HepG2 (cell line): ENCODE data around the gene RGP1. TPM values are rescaled to one million over a fixed set of nuclear protein-coding genes. Genes with fewer than 3 reads are reported as not detected.

ENCODE experiments used
- AGO1 ChIP-seq: fragments of 200-400 bp; formaldehyde crosslinking; IDR thresholded peaks from 2 replicates; pipeline ENCODE4 v1.6.1; 2017; ENCODE audit warnings: mild to moderate bottlenecking, low read depth, low read length, moderate library complexity; ENCODE audit not compliant: poor library complexity, severe bottlenecking
- BORCS8-MEF2B ChIP-seq: sonication (generic); formaldehyde crosslinking; IDR thresholded peaks from 2 replicates; pipeline ENCODE4 v1.8.0; 2022; ENCODE audit warnings: mild to moderate bottlenecking, missing genetic modification reagents
- HMG20B ChIP-seq: conservative IDR thresholded peaks from 2 replicates; pipeline ENCODE4 v1.6.1; 2016; ENCODE audit warnings: missing genetic modification reagents, missing compliant biosample characterization
- HNRNPUL1 ChIP-seq: fragments of 200-400 bp; formaldehyde crosslinking; IDR thresholded peaks from 2 replicates; pipeline ENCODE4 v1.6.1; 2017; ENCODE audit warnings: low read depth, mild to moderate bottlenecking, low read length, moderate library complexity
- IRF2 ChIP-seq: IDR thresholded peaks from 2 replicates; pipeline ENCODE4 v1.6.1; 2018; ENCODE audit warnings: missing genetic modification reagents, missing compliant biosample characterization
- KLF9 ChIP-seq: IDR thresholded peaks from 2 replicates; pipeline ENCODE4 v1.6.1; 2016; ENCODE audit warnings: low read depth
- ONECUT2 ChIP-seq: sonication (generic); formaldehyde crosslinking; IDR thresholded peaks from 2 replicates; pipeline ENCODE4 v1.4.0; 2020; ENCODE audit warnings: missing genetic modification reagents
- REXO4 ChIP-seq: sonication (generic); formaldehyde crosslinking; IDR thresholded peaks from 2 replicates; pipeline ENCODE4 v1.8.0; 2022; ENCODE audit warnings: missing genetic modification reagents, mild to moderate bottlenecking, borderline replicate concordance
- SOX13 ChIP-seq, 3 experiments: fragments of 450-650 bp in 1 of 3; sonication (generic) in 1 of 3; formaldehyde crosslinking in 1 of 3; IDR thresholded peaks in 2 of 3; conservative IDR thresholded peaks in 1 of 3; 2 replicates each; pipeline versions ENCODE4 v1.5.0 to v1.6.1; 2016 to 2020; ENCODE audit warnings: antibody characterized with exemption in 1 of 3, mild to moderate bottlenecking in 1 of 3, missing compliant biosample characterization in 1 of 3, missing genetic modification reagents in 1 of 3, moderate library complexity in 1 of 3
- TP53 ChIP-seq: sonication (generic); formaldehyde crosslinking; conservative IDR thresholded peaks from 2 replicates; pipeline ENCODE4 v1.4.0; 2020; ENCODE audit warnings: missing genetic modification reagents
- ZFY ChIP-seq: sonication (generic); formaldehyde crosslinking; IDR thresholded peaks from 2 replicates; pipeline ENCODE4 v1.4.0; 2020; ENCODE audit warnings: missing genetic modification reagents
- ZNF652 ChIP-seq: IDR thresholded peaks from 2 replicates; pipeline ENCODE4 v1.6.1; 2016; ENCODE audit warnings: low read depth, borderline replicate concordance
- polyA plus RNA-seq, 8 experiments: library from polyadenylated mRNA; depleted of rRNA in 3 of 8; stranded (reverse) in 7 of 8; unstranded in 1 of 8; fragments of >200 nt; fragmentation: Illumina TruSeq in 4 of 8; extraction: Trizol in 4 of 8; gene quantifications; 2 replicates each; pipeline versions ENCODE4 v1.2.1 to v1.2.3, GENCODE V29; 2011 to 2016; ENCODE audit warnings: low read depth in 4 of 8, missing spikeins in 1 of 8, mixed read lengths in 1 of 8; ENCODE audit not compliant: insufficient read depth in 1 of 8
- total RNA-seq, 5 experiments: library from RNA; depleted of rRNA; stranded (reverse); fragments of >200 nt; fragmentation: Illumina TruSeq; extraction: Trizol; gene quantifications; 2 replicates each; pipeline ENCODE4 v1.2.3, GENCODE V29; 2016; ENCODE audit warnings: low read depth in 1 of 5
- TF ChIP-seq, protein P1 (sequence below), 2 experiments: fragments of 450-650 bp in 1 of 2; sonication (generic) in 1 of 2; formaldehyde crosslinking; IDR thresholded peaks; 2 replicates each; pipeline versions ENCODE4 v1.5.0 to v1.8.0; 2020 to 2022; ENCODE audit warnings: mild to moderate bottlenecking in 1 of 2, missing genetic modification reagents in 1 of 2
- TF ChIP-seq, protein P2 (sequence below): sonication (generic); formaldehyde crosslinking; IDR thresholded peaks from 2 replicates; pipeline ENCODE4 v1.4.0; 2020; ENCODE audit warnings: mild to moderate bottlenecking, missing genetic modification reagents
- TF ChIP-seq, protein P3 (sequence below): sonication (generic); formaldehyde crosslinking; IDR thresholded peaks from 2 replicates; pipeline ENCODE4 v1.8.1; 2023; ENCODE audit warnings: mild to moderate bottlenecking, inconsistent platforms, moderate library complexity, missing genetic modification reagents, borderline replicate concordance
- TF ChIP-seq, protein P4 (sequence below): sonication (generic); formaldehyde crosslinking; IDR thresholded peaks from 2 replicates; pipeline ENCODE4 v1.5.1; 2020; ENCODE audit warnings: missing genetic modification reagents, mild to moderate bottlenecking, borderline replicate concordance
- TF ChIP-seq, protein P5 (sequence below): sonication (generic); formaldehyde crosslinking; IDR thresholded peaks from one replicate; pipeline ENCODE4 v1.5.1; 2020; ENCODE audit warnings: mild to moderate bottlenecking, missing genetic modification reagents; ENCODE audit errors: not compliant biosample characterization

Gene RGP1
- total and polyA plus RNA-seq, 2 of the 13 experiments (the other 11 are each of a cell fraction or from before 2014, with no cell fraction given) = 12.7 to 21.0 TPM

DNA sequence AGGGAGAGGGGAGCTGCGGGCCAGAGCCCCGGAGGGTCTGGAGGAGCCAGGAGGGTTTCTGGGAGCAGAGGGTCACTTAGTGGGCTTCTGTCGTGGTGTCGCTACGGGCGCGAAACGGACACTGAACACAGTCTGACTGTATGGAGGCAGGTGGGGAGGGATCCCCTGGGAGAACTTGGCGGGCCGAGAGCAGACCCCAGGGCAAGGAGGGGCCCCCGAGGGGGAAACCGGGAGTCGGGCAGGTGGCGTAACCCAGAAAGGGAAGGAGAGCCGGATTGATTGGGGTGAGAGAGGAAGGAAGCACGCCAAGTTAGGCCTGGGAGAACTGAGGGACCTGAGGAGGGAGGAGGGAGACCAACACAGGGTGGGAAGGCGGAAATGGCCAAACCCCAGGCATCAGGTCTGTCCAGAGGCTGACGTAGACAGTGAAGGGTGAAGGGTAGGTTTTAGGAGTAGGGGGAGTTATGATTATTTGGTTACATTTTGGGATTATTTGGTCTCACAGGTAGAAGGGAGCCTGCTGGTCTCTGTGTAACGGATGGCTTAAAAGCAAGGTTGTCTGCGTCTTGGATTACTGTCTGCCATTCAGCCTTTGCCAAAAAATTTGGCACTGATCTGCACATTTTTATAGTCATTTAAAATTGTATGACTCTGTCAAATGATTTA is 8.3 kb downstream of the RGP1 start (continued):
- TF ChIP-seq, protein P1, sequence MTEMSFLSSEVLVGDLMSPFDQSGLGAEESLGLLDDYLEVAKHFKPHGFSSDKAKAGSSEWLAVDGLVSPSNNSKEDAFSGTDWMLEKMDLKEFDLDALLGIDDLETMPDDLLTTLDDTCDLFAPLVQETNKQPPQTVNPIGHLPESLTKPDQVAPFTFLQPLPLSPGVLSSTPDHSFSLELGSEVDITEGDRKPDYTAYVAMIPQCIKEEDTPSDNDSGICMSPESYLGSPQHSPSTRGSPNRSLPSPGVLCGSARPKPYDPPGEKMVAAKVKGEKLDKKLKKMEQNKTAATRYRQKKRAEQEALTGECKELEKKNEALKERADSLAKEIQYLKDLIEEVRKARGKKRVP (CRISPR knock-in tag; IDR thresholded peaks at IDR 0.05) = no peak
- TF ChIP-seq HNRNPUL1 (no peak), ZFY (CRISPR knock-in tag) (peak; percentile 44), SOX13 (IDR thresholded peaks at IDR 0.05) (no peak), SOX13 (CRISPR knock-in tag; conservative IDR thresholded peaks at IDR 0.05 in 1 of 2, IDR thresholded peaks at IDR 0.05 in 1 of 2) (no peak), IRF2 (no peak), HMG20B (CRISPR knock-in tag) (no peak), ZNF652 (CRISPR knock-in tag) (no peak), KLF9 (CRISPR knock-in tag) (no peak), BORCS8-MEF2B (CRISPR knock-in tag) (0 out of 2 replicates have a peak, but pooled peaks have one; percentile 11), REXO4 (no peak), TP53 (CRISPR knock-in tag) (0 out of 2 replicates have a peak, but pooled peaks have one; percentile 1), AGO1 (peak; percentile 86), ONECUT2 (no peak)
- TF ChIP-seq, protein P2, sequence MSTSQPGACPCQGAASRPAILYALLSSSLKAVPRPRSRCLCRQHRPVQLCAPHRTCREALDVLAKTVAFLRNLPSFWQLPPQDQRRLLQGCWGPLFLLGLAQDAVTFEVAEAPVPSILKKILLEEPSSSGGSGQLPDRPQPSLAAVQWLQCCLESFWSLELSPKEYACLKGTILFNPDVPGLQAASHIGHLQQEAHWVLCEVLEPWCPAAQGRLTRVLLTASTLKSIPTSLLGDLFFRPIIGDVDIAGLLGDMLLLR (CRISPR knock-in tag) = no peak
- TF ChIP-seq, protein P3, sequence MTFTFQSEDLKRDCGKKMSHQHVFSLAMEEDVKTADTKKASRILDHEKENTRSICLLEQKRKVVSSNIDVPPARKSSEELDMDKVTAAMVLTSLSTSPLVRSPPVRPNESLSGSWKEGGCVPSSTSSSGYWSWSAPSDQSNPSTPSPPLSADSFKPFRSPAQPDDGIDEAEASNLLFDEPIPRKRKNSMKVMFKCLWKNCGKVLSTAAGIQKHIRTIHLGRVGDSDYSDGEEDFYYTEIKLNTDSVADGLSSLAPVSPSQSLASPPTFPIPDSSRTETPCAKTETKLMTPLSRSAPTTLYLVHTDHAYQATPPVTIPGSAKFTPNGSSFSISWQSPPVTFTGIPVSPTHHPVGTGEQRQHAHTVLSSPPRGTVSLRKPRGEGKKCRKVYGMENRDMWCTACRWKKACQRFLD = no peak
- TF ChIP-seq, protein P4, sequence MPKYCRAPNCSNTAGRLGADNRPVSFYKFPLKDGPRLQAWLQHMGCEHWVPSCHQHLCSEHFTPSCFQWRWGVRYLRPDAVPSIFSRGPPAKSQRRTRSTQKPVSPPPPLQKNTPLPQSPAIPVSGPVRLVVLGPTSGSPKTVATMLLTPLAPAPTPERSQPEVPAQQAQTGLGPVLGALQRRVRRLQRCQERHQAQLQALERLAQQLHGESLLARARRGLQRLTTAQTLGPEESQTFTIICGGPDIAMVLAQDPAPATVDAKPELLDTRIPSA (CRISPR knock-in tag) = 0 out of 2 replicates have a peak, but pooled peaks have one; percentile 55
- TF ChIP-seq, protein P5, sequence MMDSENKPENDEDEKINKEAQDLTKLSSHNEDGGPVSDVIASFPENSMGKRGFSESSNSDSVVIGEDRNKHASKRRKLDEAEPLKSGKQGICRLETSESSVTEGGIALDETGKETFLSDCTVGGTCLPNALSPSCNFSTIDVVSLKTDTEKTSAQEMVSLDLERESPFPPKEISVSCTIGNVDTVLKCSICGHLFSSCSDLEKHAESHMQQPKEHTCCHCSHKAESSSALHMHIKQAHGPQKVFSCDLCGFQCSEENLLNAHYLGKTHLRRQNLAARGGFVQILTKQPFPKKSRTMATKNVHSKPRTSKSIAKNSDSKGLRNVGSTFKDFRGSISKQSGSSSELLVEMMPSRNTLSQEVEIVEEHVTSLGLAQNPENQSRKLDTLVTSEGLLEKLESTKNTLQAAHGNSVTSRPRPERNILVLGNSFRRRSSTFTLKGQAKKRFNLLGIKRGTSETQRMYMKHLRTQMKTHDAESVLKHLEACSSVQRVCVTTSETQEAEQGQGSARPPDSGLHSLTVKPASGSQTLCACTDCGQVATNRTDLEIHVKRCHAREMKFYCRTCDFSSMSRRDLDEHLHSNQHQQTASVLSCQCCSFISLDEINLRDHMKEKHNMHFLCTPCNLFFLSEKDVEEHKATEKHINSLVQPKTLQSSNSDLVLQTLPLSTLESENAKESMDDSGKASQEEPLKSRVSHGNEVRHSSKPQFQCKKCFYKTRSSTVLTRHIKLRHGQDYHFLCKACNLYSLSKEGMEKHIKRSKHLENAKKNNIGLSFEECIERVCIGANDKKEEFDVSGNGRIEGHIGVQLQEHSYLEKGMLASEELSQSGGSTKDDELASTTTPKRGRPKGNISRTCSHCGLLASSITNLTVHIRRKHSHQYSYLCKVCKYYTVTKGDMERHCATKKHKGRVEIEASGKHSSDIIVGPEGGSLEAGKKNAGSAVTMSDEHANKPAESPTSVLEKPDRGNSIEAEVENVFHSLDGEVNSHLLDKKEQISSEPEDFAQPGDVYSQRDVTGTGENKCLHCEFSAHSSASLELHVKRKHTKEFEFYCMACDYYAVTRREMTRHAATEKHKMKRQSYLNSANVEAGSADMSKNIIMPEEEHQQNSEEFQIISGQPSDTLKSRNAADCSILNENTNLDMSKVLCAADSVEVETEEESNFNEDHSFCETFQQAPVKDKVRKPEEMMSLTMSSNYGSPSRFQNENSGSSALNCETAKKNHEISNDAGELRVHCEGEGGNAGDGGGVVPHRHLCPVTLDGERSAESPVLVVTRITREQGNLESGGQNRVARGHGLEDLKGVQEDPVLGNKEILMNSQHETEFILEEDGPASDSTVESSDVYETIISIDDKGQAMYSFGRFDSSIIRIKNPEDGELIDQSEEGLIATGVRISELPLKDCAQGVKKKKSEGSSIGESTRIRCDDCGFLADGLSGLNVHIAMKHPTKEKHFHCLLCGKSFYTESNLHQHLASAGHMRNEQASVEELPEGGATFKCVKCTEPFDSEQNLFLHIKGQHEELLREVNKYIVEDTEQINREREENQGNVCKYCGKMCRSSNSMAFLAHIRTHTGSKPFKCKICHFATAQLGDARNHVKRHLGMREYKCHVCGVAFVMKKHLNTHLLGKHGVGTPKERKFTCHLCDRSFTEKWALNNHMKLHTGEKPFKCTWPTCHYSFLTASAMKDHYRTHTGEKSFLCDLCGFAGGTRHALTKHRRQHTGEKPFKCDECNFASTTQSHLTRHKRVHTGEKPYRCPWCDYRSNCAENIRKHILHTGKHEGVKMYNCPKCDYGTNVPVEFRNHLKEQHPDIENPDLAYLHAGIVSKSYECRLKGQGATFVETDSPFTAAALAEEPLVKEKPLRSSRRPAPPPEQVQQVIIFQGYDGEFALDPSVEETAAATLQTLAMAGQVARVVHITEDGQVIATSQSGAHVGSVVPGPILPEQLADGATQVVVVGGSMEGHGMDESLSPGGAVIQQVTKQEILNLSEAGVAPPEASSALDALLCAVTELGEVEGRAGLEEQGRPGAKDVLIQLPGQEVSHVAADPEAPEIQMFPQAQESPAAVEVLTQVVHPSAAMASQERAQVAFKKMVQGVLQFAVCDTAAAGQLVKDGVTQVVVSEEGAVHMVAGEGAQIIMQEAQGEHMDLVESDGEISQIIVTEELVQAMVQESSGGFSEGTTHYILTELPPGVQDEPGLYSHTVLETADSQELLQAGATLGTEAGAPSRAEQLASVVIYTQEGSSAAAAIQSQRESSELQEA (CRISPR knock-in tag) = no peak
